Spinal cord (tissue), 10 donors: ENCODE measurements around the gene RAP1GAP2. TPM values are rescaled to one million over a fixed set of nuclear protein-coding genes. Genes with fewer than 3 reads are reported as not detected.

ENCODE experiments used
- DNase-seq, 6 donors: peaks; one replicate each; pipeline versions ENCODE4 v3.0.0 to v3.0.0-alpha.2; 2013 to 2015; ENCODE audit warnings: low spot score in 6 of 6, low read depth in 4 of 6
- H3K27ac ChIP-seq: one replicate; pipeline ENCODE4 v1.5.1; 2013; ENCODE audit warnings: low read depth, low read length, control low read depth
- H3K27me3 ChIP-seq: one replicate; pipeline ENCODE4 v1.6.1; 2013; ENCODE audit warnings: low read length; ENCODE audit not compliant: control insufficient read depth, insufficient read depth
- H3K36me3 ChIP-seq: one replicate; pipeline ENCODE4 v1.6.1; 2013; ENCODE audit warnings: low read length; ENCODE audit not compliant: control insufficient read depth, insufficient read depth
- H3K4me1 ChIP-seq: one replicate; pipeline ENCODE4 v1.6.1; 2013; ENCODE audit warnings: low read length; ENCODE audit not compliant: control insufficient read depth, insufficient read depth
- H3K4me3 ChIP-seq: one replicate; pipeline ENCODE4 v1.5.1; 2013; ENCODE audit warnings: low read depth, low read length, control low read depth
- H3K9me3 ChIP-seq: one replicate; pipeline ENCODE4 v1.6.1; 2013; ENCODE audit warnings: low read length; ENCODE audit not compliant: control insufficient read depth, insufficient read depth
- WGBS: methylation state at CpG from one replicate; pipeline ENCODE4 v1.1.5; 2013; ENCODE audit warnings: missing lambda C conversion rate; ENCODE audit not compliant: insufficient coverage; 5-methylcytosine and 5-hydroxymethylcytosine counted together
- polyA plus RNA-seq, 2 donors: library from polyadenylated mRNA; unstranded; fragments of 120-200 nt; gene quantifications; one replicate each; pipeline ENCODE4 v1.2.1, GENCODE V29; 2013; ENCODE audit not compliant: insufficient read length in 2 of 2
- total RNA-seq, 2 donors: library from RNA; depleted of rRNA in 1 of 2; stranded (reverse); fragments of 120-200 nt in 1 of 2; fragments of >200 nt in 1 of 2; gene quantifications; one replicate each; pipeline versions ENCODE4 v1.2.3 to v1.2.4, GENCODE V29; 2013 to 2014
- donor health status: healthy.

Gene RAP1GAP2
- total and polyA plus RNA-seq, 4 donors: 7.4 to 22.0 (median 16.1) TPM

GRCh38 chr17:2855063-2855600, 58.9 kb downstream of the RAP1GAP2 start:
- Histone ChIP-seq H3K4me1 (peaks cover 17% of the 10 kb centered on the region), H3K36me3 (no peaks in the 10 kb centered on the region), H3K27me3 (peaks cover 39% of the 10 kb centered on the region), H3K27ac (no peak overlapping the region), H3K4me3 (no peak overlapping the region), H3K9me3 (no peaks in the 10 kb centered on the region)
- WGBS: no CpG with 5 or more reads among the region's 8 CpGs
- DNase-seq: no peak

- Histone ChIP-seq H3K27me3 (peaks cover 36% of the 10 kb centered on the region), H3K4me3 (no peak overlapping the region), H3K36me3 (no peaks in the 10 kb centered on the region), H3K4me1 (peaks cover 17% of the 10 kb centered on the region), H3K9me3 (no peaks in the 10 kb centered on the region), H3K27ac (no peak overlapping the region)
- 56% methylated on average over 5 of the region's 5 CpGs for WGBS
- DNase-seq: no peak
Observed at GRCh38 chr17:2856727-2857126, 60.5 kb downstream of the RAP1GAP2 start.

GRCh38 chr17:2860045-2860444, 63.8 kb downstream of the RAP1GAP2 start:
- no peak overlapping the region for H3K27ac ChIP-seq
- WGBS: 71% methylated on average over 1 of the region's 4 CpGs
- H3K9me3 ChIP-seq: no peaks in the 10 kb centered on the region
- H3K4me1 ChIP-seq: no peaks in the 10 kb centered on the region
- no peak for DNase-seq
- H3K36me3 ChIP-seq: no peaks in the 10 kb centered on the region
- no peak overlapping the region for H3K4me3 ChIP-seq
- H3K27me3 ChIP-seq: peaks cover 22% of the 10 kb centered on the region

- WGBS: 97% methylated on average over 9 of the region's 11 CpGs
- H3K9me3 ChIP-seq: no peaks in the 10 kb centered on the region
- no peak for DNase-seq
- H3K27ac ChIP-seq: no peak overlapping the region
- peaks cover 14% of the 10 kb centered on the region for H3K27me3 ChIP-seq
- no peak overlapping the region for H3K4me3 ChIP-seq
- H3K36me3 ChIP-seq: no peaks in the 10 kb centered on the region
- no peaks in the 10 kb centered on the region for H3K4me1 ChIP-seq
Observed at GRCh38 chr17:2860883-2861282, 64.6 kb downstream of the RAP1GAP2 start.

GRCh38 chr17:2862197-2862596, 66.0 kb downstream of the RAP1GAP2 start:
- WGBS: 20% methylated on average over 1 of the region's 8 CpGs
- H3K27me3 ChIP-seq: peaks cover 3% of the 10 kb centered on the region
- H3K36me3 ChIP-seq: no peaks in the 10 kb centered on the region
- peak in 1 of 6 donors; percentile 70 for DNase-seq
- H3K9me3 ChIP-seq: no peaks in the 10 kb centered on the region
- no peaks in the 10 kb centered on the region for H3K4me1 ChIP-seq
- H3K4me3 ChIP-seq: no peak overlapping the region
- H3K27ac ChIP-seq: no peak overlapping the region

GRCh38 chr17:2863204-2863603, 67.0 kb downstream of the RAP1GAP2 start:
- no peak overlapping the region for H3K4me3 ChIP-seq
- WGBS: 92% methylated on average over 2 of the region's 4 CpGs
- peaks cover 4% of the 10 kb centered on the region for H3K4me1 ChIP-seq

GRCh38 chr17:2865228-2865627, 69.0 kb downstream of the RAP1GAP2 start:
- 77% methylated on average over 3 of the region's 3 CpGs for whole genome bisulfite sequencing
- no peak for DNase-seq
- Histone ChIP-seq H3K9me3 (no peaks in the 10 kb centered on the region), H3K27ac (no peak overlapping the region), H3K4me3 (no peak overlapping the region), H3K4me1 (peaks cover 4% of the 10 kb centered on the region), H3K27me3 (no peaks in the 10 kb centered on the region), H3K36me3 (no peaks in the 10 kb centered on the region)

More at GRCh38 chr17:2863204-2863603, 67.0 kb downstream of the RAP1GAP2 start:
- Histone ChIP-seq H3K9me3 (no peaks in the 10 kb centered on the region), H3K27ac (no peak overlapping the region), H3K27me3 (no peaks in the 10 kb centered on the region), H3K36me3 (no peaks in the 10 kb centered on the region)
- DNase-seq: no peak

GRCh38 chr17:2867441-2868424, 71.5 kb downstream of the RAP1GAP2 start:
- H3K9me3 ChIP-seq: no peaks in the 10 kb centered on the region
- no peak overlapping the region for H3K27ac ChIP-seq
- 69% methylated on average over 19 of the region's 23 CpGs for WGBS
- no peak overlapping the region for H3K4me3 ChIP-seq
- H3K36me3 ChIP-seq: no peaks in the 10 kb centered on the region
- no peaks in the 10 kb centered on the region for H3K27me3 ChIP-seq
- H3K4me1 ChIP-seq: peaks cover 4% of the 10 kb centered on the region
- no peak for DNase-seq

- no peak for DNase-seq
- Histone ChIP-seq H3K27me3 (no peaks in the 10 kb centered on the region), H3K4me3 (no peak overlapping the region), H3K4me1 (peaks cover 4% of the 10 kb centered on the region), H3K36me3 (no peaks in the 10 kb centered on the region), H3K9me3 (no peaks in the 10 kb centered on the region), H3K27ac (no peak overlapping the region)
- 85% methylated on average over 12 of the region's 13 CpGs for WGBS
Observed at GRCh38 chr17:2869604-2870003, 73.4 kb downstream of the RAP1GAP2 start.

GRCh38 chr17:2871205-2871604, 75.0 kb downstream of the RAP1GAP2 start:
- no peak overlapping the region for H3K4me3 ChIP-seq
- no peaks in the 10 kb centered on the region for H3K9me3 ChIP-seq
- no peaks in the 10 kb centered on the region for H3K36me3 ChIP-seq
- H3K4me1 ChIP-seq: peaks cover 4% of the 10 kb centered on the region
- WGBS: 66% methylated on average over 6 of the region's 7 CpGs
- no peak for DNase-seq
- H3K27me3 ChIP-seq: no peaks in the 10 kb centered on the region
- no peak overlapping the region for H3K27ac ChIP-seq
